IMR-90 (cell line): ENCODE results near the gene PLVAP. TPM values are rescaled to one million over a fixed set of nuclear protein-coding genes. Genes with fewer than 3 reads are reported as not detected.

Experiments
- ATAC-seq: fragments of 200-7000 bp; cut with Tn5 transposase; 2 replicates; pipeline ENCODE4 v1.9.1; 2020; ENCODE audit warnings: low read depth, mild to moderate bottlenecking, moderate library complexity
- BruUV-seq: library from RNA; stranded (reverse); fragments of 400-500 nt; replicated peaks from 2 replicates; lab custom pipeline; 2021; lab: Mats Ljungman, UMichigan
- CTCF ChIA-PET: fragments of 300-600 bp; formaldehyde crosslinking; extraction: SDS; loops from one replicate; lab custom pipeline; 2021; ENCODE audit warnings: antibody characterized with exemption; lab: Yijun Ruan, JAX
- POLR2A ChIA-PET: fragments of 300-600 bp; sonication (Branson Sonifier 250); formaldehyde crosslinking; loops from one replicate; lab custom pipeline; 2022; ENCODE audit warnings: antibody characterized with exemption; ENCODE audit not compliant: unreplicated experiment; lab: Charles Lee
- DNase-seq: peaks from one replicate; pipeline ENCODE4 v3.0.0; 2013
- H2AFZ ChIP-seq: replicated peaks from 2 replicates; pipeline ENCODE3; 2013; ENCODE audit warnings: low read length, mild to moderate bottlenecking; ENCODE audit not compliant: poor library complexity
- H2AK5ac ChIP-seq: 2 replicates; pipeline ENCODE4 v1.6.1; 2013; ENCODE audit warnings: low read depth, low read length, inconsistent platforms
- H2AK9ac ChIP-seq: replicated peaks from 2 replicates; pipeline ENCODE3; 2013; ENCODE audit warnings: mild to moderate bottlenecking, low read depth, low read length, moderate library complexity; ENCODE audit not compliant: poor library complexity
- H2BK120ac ChIP-seq: 2 replicates; pipeline ENCODE4 v1.6.1; 2013; ENCODE audit warnings: low read depth, low read length, inconsistent platforms
- H2BK15ac ChIP-seq: 3 replicates; pipeline ENCODE4 v1.6.1; 2013; ENCODE audit warnings: low read depth, low read length, inconsistent platforms
- H2BK20ac ChIP-seq: 2 replicates; pipeline ENCODE4 v1.6.1; 2013; ENCODE audit warnings: low read depth, mild to moderate bottlenecking, inconsistent platforms, low read length, moderate library complexity
- H2BK5ac ChIP-seq: 2 replicates; pipeline ENCODE4 v1.6.1; 2013; ENCODE audit warnings: mild to moderate bottlenecking, low read depth, low read length, inconsistent platforms; ENCODE audit not compliant: poor library complexity, severe bottlenecking
- H3K14ac ChIP-seq: replicated peaks from 2 replicates; pipeline ENCODE4 v1.6.1; 2013; ENCODE audit warnings: low read depth, low read length, inconsistent platforms
- H3K18ac ChIP-seq: 2 replicates; pipeline ENCODE4 v1.6.1; 2013; ENCODE audit warnings: low read depth, low read length, control low read depth
- H3K23ac ChIP-seq: 2 replicates; pipeline ENCODE4 v1.6.1; 2013; ENCODE audit warnings: low read depth, low read length, inconsistent platforms
- H3K27ac ChIP-seq: 2 replicates; pipeline ENCODE4 v1.5.1; 2013; ENCODE audit warnings: mild to moderate bottlenecking, control low read depth, low read length; ENCODE audit not compliant: insufficient read depth
- H3K27me3 ChIP-seq: 2 replicates; pipeline ENCODE4 v1.6.1; 2013; ENCODE audit warnings: low read length; ENCODE audit not compliant: control insufficient read depth, insufficient read depth
- H3K36me3 ChIP-seq: 2 replicates; pipeline ENCODE4 v1.6.1; 2013; ENCODE audit warnings: low read length, mixed read lengths; ENCODE audit not compliant: control insufficient read depth, insufficient read depth
- H3K4ac ChIP-seq: 2 replicates; pipeline ENCODE4 v1.6.1; 2013; ENCODE audit warnings: low read depth, low read length, inconsistent platforms
- H3K4me1 ChIP-seq: 2 replicates; pipeline ENCODE4 v1.6.1; 2013; ENCODE audit warnings: low read length, mixed read lengths; ENCODE audit not compliant: control insufficient read depth, insufficient read depth
- H3K4me2 ChIP-seq: 2 replicates; pipeline ENCODE4 v1.6.1; 2013; ENCODE audit warnings: low read depth, mild to moderate bottlenecking, control low read depth, low read length, moderate library complexity
- H3K4me3 ChIP-seq: 2 replicates; pipeline ENCODE4 v1.5.1; 2013; ENCODE audit warnings: low read depth, mild to moderate bottlenecking, control low read depth, low read length, moderate library complexity; ENCODE audit not compliant: insufficient read depth
- H3K56ac ChIP-seq: 2 replicates; pipeline ENCODE4 v1.6.1; 2013; ENCODE audit warnings: low read length, inconsistent platforms; ENCODE audit not compliant: insufficient read depth; ENCODE audit errors: extremely low read depth
- H3K79me1 ChIP-seq, 2 experiments: 2 replicates each; pipeline ENCODE4 v1.6.1; 2013; ENCODE audit warnings: low read length in 2 of 2, inconsistent platforms in 1 of 2, low read depth in 1 of 2
- H3K9ac ChIP-seq: 2 replicates; pipeline ENCODE4 v1.6.1; 2013; ENCODE audit warnings: low read depth, low read length, control low read depth
- H3K9me1 ChIP-seq: 2 replicates; pipeline ENCODE4 v1.6.1; 2013; ENCODE audit warnings: low read length, inconsistent platforms; ENCODE audit not compliant: insufficient read depth
- H3K9me3 ChIP-seq: 2 replicates; pipeline ENCODE4 v1.6.1; 2013; ENCODE audit warnings: low read length; ENCODE audit not compliant: control insufficient read depth, insufficient read depth
- H4K20me1 ChIP-seq: 2 replicates; pipeline ENCODE4 v1.6.1; 2013; ENCODE audit warnings: low read length, inconsistent platforms; ENCODE audit not compliant: insufficient read depth
- H4K5ac ChIP-seq: 2 replicates; pipeline ENCODE4 v1.6.1; 2013; ENCODE audit warnings: mild to moderate bottlenecking, low read depth, low read length, control low read depth
- H4K8ac ChIP-seq, 2 experiments: 2 replicates each; pipeline ENCODE4 v1.6.1; 2013; ENCODE audit warnings: low read depth in 2 of 2, low read length in 2 of 2, control low read depth in 1 of 2, inconsistent platforms in 1 of 2
- H4K91ac ChIP-seq: 2 replicates; pipeline ENCODE4 v1.6.1; 2013; ENCODE audit warnings: low read depth, low read length, inconsistent platforms; ENCODE audit not compliant: insufficient read depth
- BHLHE40 ChIP-seq: fragments of 150-350 bp; IDR thresholded peaks from 2 replicates; pipeline ENCODE4 v1.6.1; 2016; ENCODE audit warnings: mild to moderate bottlenecking, low read depth, low read length
- CEBPB ChIP-seq: IDR thresholded peaks from 2 replicates; pipeline ENCODE4 v1.6.1; 2012; ENCODE audit warnings: low read depth, low read length, improper control_type of control experiment
- CHD1 ChIP-seq: IDR thresholded peaks from 2 replicates; pipeline ENCODE4 v1.6.1; 2012; ENCODE audit warnings: low read depth, low read length, improper control_type of control experiment
- FOS ChIP-seq: fragments of 150-350 bp; IDR thresholded peaks from 2 replicates; pipeline ENCODE4 v1.6.1; 2016; ENCODE audit warnings: low read depth, low read length
- MAFK ChIP-seq: IDR thresholded peaks from 2 replicates; pipeline ENCODE4 v1.6.1; 2012; ENCODE audit warnings: low read depth, low read length, improper control_type of control experiment
- MAZ ChIP-seq: IDR thresholded peaks from 2 replicates; pipeline ENCODE4 v1.6.1; 2012; ENCODE audit warnings: low read depth, mild to moderate bottlenecking, low read length, improper control_type of control experiment, moderate library complexity, borderline replicate concordance
- MXI1 ChIP-seq: IDR thresholded peaks from 2 replicates; pipeline ENCODE4 v1.6.1; 2012; ENCODE audit warnings: low read depth, mild to moderate bottlenecking, low read length, moderate library complexity, borderline replicate concordance
- NFE2L2 ChIP-seq: fragments of 150-350 bp; IDR thresholded peaks from 2 replicates; pipeline ENCODE4 v1.6.1; 2016; ENCODE audit warnings: low read depth, mild to moderate bottlenecking, low read length
- POLR2A ChIP-seq: IDR thresholded peaks from 2 replicates; pipeline ENCODE4 v1.6.1; 2012; ENCODE audit warnings: mild to moderate bottlenecking, low read depth, low read length
- RAD21 ChIP-seq: IDR thresholded peaks from 2 replicates; pipeline ENCODE4 v1.6.1; 2012; ENCODE audit warnings: low read length, improper control_type of control experiment
- RCOR1 ChIP-seq: IDR thresholded peaks from 2 replicates; pipeline ENCODE4 v1.6.1; 2012; ENCODE audit warnings: mild to moderate bottlenecking, low read length, improper control_type of control experiment; ENCODE audit not compliant: insufficient replicate concordance
- SMC3 ChIP-seq: fragments of 150-350 bp; IDR thresholded peaks from 2 replicates; pipeline ENCODE4 v1.6.1; 2016; ENCODE audit warnings: low read depth, mild to moderate bottlenecking, antibody characterized with exemption, low read length, moderate library complexity
- WGBS, 2 experiments: methylation state at CpG; one replicate each; pipeline versions ENCODE4 v1.1.5 to v1.1.7; 2013; ENCODE audit warnings: missing lambda C conversion rate in 2 of 2; ENCODE audit not compliant: insufficient read length in 1 of 2; ENCODE audit errors: extremely low coverage in 2 of 2; 5-methylcytosine and 5-hydroxymethylcytosine counted together
- dilution Hi-C: fragments of 300-500 bp; cut with HindIII; formaldehyde crosslinking; loops from one replicate; pipeline ENCODE4 v1.14.3; 2018; ENCODE audit warnings: low sequenced_read_pairs; ENCODE audit not compliant: unreplicated experiment
- in situ Hi-C: fragments of 300-500 bp; cut with MboI; formaldehyde crosslinking; loops from 3 replicates; pipeline ENCODE4 v1.14.3; 2019; ENCODE audit warnings: low sequenced_read_pairs, inconsistent platforms, mixed read lengths
- intact Hi-C: fragments of 100-400 bp; cut with micrococcal nuclease; formaldehyde crosslinking; loops from 2 replicates; pipeline ENCODE4 v1.10.0; 2022
- polyA plus RNA-seq, 3 experiments: library from polyadenylated mRNA; depleted of rRNA; stranded (reverse); fragments of >200 nt; gene quantifications; 2 replicates each; pipeline ENCODE4 v1.2.3, GENCODE V29; 2012; ENCODE audit warnings: low replicate concordance in 1 of 3
- total RNA-seq: library from RNA; depleted of rRNA; stranded (reverse); fragments of >200 nt; gene quantifications from 2 replicates; pipeline ENCODE4 v1.2.3, GENCODE V29; 2012
- TF ChIP-seq, protein P1 (sequence below): fragments of 150-350 bp; IDR thresholded peaks from 2 replicates; pipeline ENCODE4 v1.6.1; 2016; ENCODE audit warnings: low read depth, mild to moderate bottlenecking, low read length, moderate library complexity, borderline replicate concordance

Gene PLVAP
- total and polyA plus RNA-seq, 2 of the 4 experiments (the other 2 are of a cell fraction) = not detected

DNA sequence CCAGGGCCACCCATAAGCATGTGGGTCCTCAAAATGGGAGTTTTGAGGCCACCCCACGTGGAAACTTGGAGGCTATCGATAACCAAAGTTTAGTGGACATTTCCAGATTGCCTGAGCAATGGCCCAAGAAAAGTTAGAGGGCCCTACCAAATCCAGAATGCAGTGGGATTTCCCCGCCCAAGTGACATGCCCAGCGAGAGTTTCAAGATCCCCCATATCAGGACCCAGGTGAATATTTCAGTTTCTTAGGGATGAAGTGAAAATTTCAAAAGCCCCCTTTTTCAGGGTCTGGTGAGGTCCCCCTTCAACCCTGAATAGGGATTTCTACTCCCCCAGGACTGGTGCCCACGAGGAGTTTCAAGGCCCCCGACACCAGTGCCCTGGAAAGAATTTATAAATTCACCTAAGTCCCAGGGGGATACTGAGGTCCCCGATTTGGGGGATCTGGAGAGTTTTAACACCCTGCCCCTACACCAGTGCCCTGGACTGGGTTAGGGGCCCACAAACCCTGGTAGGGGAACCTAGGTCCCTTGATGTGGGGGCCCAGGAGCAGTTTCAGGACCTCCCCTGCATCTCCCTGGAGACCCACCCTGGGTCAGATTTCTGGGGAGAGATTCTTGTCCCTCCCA lies 27.6 kb upstream of the PLVAP start:
- DNase-seq = no peak
- in situ Hi-C loops (no loop called here), intact Hi-C loops (no loop called here), dilution Hi-C loops (no loop called here)
- Histone ChIP-seq H2AK5ac (no peak overlapping the region), H3K36me3 (no peaks in the 10 kb centered on the region), H3K4me3 (no peak overlapping the region), H2BK120ac (no peak overlapping the region), H3K14ac (no peak overlapping the region), H2BK15ac (no peak overlapping the region), H3K56ac (no peak overlapping the region), H3K23ac (no peak overlapping the region), H3K4me1 (no peaks in the 10 kb centered on the region), H3K4me2 (no peak overlapping the region), H3K9ac (no peak overlapping the region), H2BK5ac (no peak overlapping the region), H3K9me1 (peaks cover 2% of the 10 kb centered on the region; the same call in 1 of the 2 replicates), H2AK9ac (peak overlapping the region; percentile 23), H3K27ac (no peak overlapping the region), H3K27me3 (no peaks in the 10 kb centered on the region), H3K79me1 (no peaks in the 10 kb centered on the region), H4K8ac (no peak overlapping the region), H4K91ac (no peak overlapping the region), H4K5ac (no peak overlapping the region), H3K4ac (no peak overlapping the region), H4K20me1 (no peaks in the 10 kb centered on the region), H3K9me3 (no peaks in the 10 kb centered on the region), H3K18ac (no peak overlapping the region), H2AFZ (no peak overlapping the region), H2BK20ac (no peak overlapping the region)
- BruUV-seq = no TSS peak
- ChIA-PET CTCF (no interaction called here), POLR2A (interaction anchor here (1.0 kb wide), 1 partner anchor 96 kb away, joined by 4 read pairs; the partner anchor contains the start of gene DDA1)
- TF ChIP-seq, protein P1, sequence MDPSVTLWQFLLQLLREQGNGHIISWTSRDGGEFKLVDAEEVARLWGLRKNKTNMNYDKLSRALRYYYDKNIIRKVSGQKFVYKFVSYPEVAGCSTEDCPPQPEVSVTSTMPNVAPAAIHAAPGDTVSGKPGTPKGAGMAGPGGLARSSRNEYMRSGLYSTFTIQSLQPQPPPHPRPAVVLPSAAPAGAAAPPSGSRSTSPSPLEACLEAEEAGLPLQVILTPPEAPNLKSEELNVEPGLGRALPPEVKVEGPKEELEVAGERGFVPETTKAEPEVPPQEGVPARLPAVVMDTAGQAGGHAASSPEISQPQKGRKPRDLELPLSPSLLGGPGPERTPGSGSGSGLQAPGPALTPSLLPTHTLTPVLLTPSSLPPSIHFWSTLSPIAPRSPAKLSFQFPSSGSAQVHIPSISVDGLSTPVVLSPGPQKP = no peak
- no peak for TF ChIP-seq POLR2A
- TF ChIP-seq CHD1 = no peak
- TF ChIP-seq RCOR1 = no peak
- TF ChIP-seq MAZ = no peak
- no peak for TF ChIP-seq MXI1
- TF ChIP-seq BHLHE40 = no peak
- no peak for TF ChIP-seq MAFK
- no peak for TF ChIP-seq CEBPB
- no peak for TF ChIP-seq RAD21
- TF ChIP-seq SMC3 = no peak
- TF ChIP-seq NFE2L2 = no peak
- no peak for TF ChIP-seq FOS
- WGBS, 2 experiments = 100% methylated on average over 1 of the region's 7 CpGs; no CpG with 5 or more reads in 1 of the 2 experiments
- no peak for ATAC-seq
